DMS 273 (cell line): ENCODE data around the gene MBLAC1.

Experiments
- DNase-seq: peaks from one replicate; lab custom pipeline; 2025; ENCODE audit not compliant: unreplicated experiment; lab: John Stamatoyannopoulos, UW

MBLAC1 gene

GRCh38 chr7:100169147-100169850 is 42.5 kb downstream of the MBLAC1 start:
- no peak for DNase-seq

GRCh38 chr7:100170101-100170897 is 43.5 kb downstream of the MBLAC1 start:
- no peak for DNase-seq

GRCh38 chr7:100171087-100171681 is 44.4 kb downstream of the MBLAC1 start:
- DNase-seq = peak; percentile 59

GRCh38 chr7:100171840-100172239 is 45.1 kb downstream of the MBLAC1 start:
- no peak for DNase-seq

- no peak for DNase-seq
These were observed 47.2 kb downstream of the MBLAC1 start for GRCh38 chr7:100173806-100174495.

- DNase-seq = no peak
These were observed 47.8 kb downstream of the MBLAC1 start for GRCh38 chr7:100174582-100174981.

- no peak for DNase-seq
These were observed 48.6 kb downstream of the MBLAC1 start for GRCh38 chr7:100175296-100175935.

- no peak for DNase-seq
These were observed 49.6 kb downstream of the MBLAC1 start for GRCh38 chr7:100176096-100177044.

GRCh38 chr7:100177045-100178001 is 50.6 kb downstream of the MBLAC1 start, which contains the start of the genes GPC2 and STAG3:
GPC2 (minus strand) TSS chr7:100177381; CDS start chr7:100177199, 182 bp downstream.
STAG3 (plus strand) TSS chr7:100177918; CDS start chr7:100180557, 2,639 bp downstream.
- peak; percentile 99 for DNase-seq
